Stimulated activated memory B cell treated with anti-CD40 and anti-IgM and Interleukin-4, amounts not matched to agents 10 μg/mL and 1 μg/mL and 100 μg/mL, for 72 hours (primary cell): ENCODE results near the gene GOLGA6C.
A peak's percentile ranks its signal among the peaks of the same experiment; 100 is the strongest.
"Not testable (repeated sequence)": the region's sequence is repeated elsewhere in the genome, so short reads cannot be mapped to it uniquely, and the experiment has no call there.

Experiments
- ATAC-seq: fragments of 150-1000 bp; cut with Tn5 transposase; 2 replicates; pipeline ENCODE4 v1.10.0; 2021
- H3K27ac Mint-ChIP-seq: one replicate; pipeline ENCODE4 v1.8.0; 2022; ENCODE audit warnings: mild to moderate bottlenecking, mixed read lengths
- H3K27me3 Mint-ChIP-seq: one replicate; pipeline ENCODE4 v1.8.0; 2022; ENCODE audit warnings: mixed read lengths
- H3K36me3 Mint-ChIP-seq: one replicate; pipeline ENCODE4 v1.8.0; 2022; ENCODE audit warnings: mixed read lengths
- H3K4me1 Mint-ChIP-seq: one replicate; pipeline ENCODE4 v1.8.0; 2022; ENCODE audit warnings: mixed read lengths
- H3K4me3 Mint-ChIP-seq: one replicate; pipeline ENCODE4 v1.8.0; 2022; ENCODE audit warnings: mild to moderate bottlenecking, moderate library complexity, mixed read lengths
- H3K9me3 Mint-ChIP-seq: one replicate; pipeline ENCODE4 v1.8.0; 2022; ENCODE audit warnings: mixed read lengths

Gene GOLGA6C

DNA sequence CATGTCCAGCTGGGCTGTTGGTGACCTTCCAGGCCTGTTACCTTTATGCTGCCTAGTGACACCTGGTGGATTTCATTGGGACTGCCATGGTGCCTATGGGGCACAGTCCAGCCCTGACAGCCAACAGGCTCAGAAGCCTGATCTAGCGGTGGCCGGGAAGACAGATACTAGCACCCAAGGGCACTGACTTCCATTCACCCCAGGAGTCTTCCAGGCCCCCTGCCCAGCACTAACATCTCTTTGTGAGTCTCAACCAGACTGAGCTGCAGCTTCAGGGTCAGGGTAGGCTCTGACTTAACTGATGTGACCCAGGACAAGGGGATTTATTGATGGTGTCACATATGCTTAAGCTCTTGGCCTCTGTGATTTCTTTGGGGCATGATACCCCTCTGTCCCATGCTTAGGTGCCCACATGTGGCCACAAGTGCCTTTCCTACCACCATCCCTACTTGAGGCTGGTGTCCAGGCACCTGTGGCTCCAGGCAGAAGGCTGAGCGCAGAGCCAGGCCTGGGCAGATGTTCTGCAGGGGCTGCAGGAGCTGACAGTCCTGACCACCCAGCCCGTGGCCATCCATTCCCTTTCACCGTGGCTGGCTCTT lies 16.5 kb downstream of the GOLGA6C start:
- H3K4me1 Mint-ChIP-seq, result not testable (repeated sequence)
- ATAC-seq, result peak; percentile 93
- H3K27me3 Mint-ChIP-seq, result peaks cover 15% of the 10 kb centered on the region

DNA sequence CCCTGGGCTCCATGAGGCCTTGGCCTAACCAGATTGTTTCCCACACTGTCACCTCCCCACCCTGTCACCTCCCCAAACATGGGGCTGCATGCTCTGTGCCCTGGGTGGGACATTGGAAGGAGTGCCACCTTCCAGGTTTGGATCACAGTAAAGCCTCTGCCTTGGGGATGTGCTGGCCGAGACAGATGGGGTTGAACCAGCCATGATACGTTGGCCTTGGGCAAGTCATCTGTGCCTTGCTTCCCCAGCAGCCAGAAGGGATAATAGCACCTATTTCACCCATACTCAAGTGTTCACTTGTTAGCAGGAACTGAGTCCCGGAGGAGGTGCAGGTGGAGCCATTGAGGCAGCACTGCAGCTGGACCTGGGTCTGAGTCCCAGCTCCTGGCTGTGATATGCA lies 17.5 kb downstream of the GOLGA6C start:
- ATAC-seq, H3K27ac Mint-ChIP-seq, H3K4me1 Mint-ChIP-seq, H3K4me3 Mint-ChIP-seq, H3K36me3 Mint-ChIP-seq, H3K9me3 Mint-ChIP-seq: not testable (repeated sequence)
- H3K27me3 Mint-ChIP-seq, result peaks cover 15% of the 10 kb centered on the region

More for the DNA sequence above, 16.5 kb downstream of the GOLGA6C start:
- H3K9me3 Mint-ChIP-seq, H3K36me3 Mint-ChIP-seq, H3K4me3 Mint-ChIP-seq, H3K27ac Mint-ChIP-seq: not testable (repeated sequence)

DNA sequence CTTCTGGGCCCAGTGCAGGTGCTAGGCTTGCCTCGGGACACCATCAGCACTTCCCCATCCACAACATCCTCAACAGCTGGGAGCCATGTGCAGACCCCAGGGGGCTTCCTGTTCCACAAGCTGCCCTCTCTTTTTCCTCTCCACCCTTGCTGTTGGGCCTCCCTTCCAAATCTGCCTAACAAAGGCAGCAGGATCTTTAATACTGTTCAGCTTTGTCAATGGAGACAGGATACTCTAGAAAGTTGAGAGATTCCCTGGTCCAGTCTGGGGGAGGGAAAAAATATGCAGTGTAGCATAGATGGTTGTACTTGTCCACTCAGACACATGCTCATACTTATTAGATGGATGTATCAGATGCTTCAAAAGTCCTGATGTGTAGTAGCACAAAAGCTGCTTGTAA lies 20.4 kb downstream of the GOLGA6C start:
- H3K27ac Mint-ChIP-seq, H3K4me1 Mint-ChIP-seq, H3K36me3 Mint-ChIP-seq, H3K4me3 Mint-ChIP-seq, H3K9me3 Mint-ChIP-seq, ATAC-seq: not testable (repeated sequence)
- H3K27me3 Mint-ChIP-seq, result peaks cover 15% of the 10 kb centered on the region

DNA sequence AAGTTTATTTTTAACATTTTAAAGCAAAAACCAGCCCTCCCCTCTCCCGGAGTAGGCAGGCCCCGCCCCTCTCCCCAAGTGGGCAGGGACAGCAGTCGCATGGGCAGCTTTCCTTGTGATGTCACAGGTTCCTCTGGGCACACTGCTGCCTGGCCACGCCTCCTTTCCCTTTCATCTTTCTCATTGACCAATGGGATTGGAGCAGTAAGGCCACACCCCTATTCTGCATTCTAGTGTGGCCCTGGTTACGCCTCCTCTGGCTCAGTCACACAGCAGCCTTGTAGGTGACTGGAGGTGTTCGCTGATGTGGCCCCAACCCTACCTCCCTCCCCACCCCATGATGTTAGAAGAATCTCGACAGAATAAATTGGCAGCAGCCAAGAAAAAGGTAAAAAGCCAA lies 24.4 kb downstream of the GOLGA6C start, which contains the start of gene GOLGA6D:
TSS of gene GOLGA6D (plus strand) at position 264 of the 400 bp plus-strand sequence. CDS start at position 305, 41 bp downstream.
- ATAC-seq, H3K36me3 Mint-ChIP-seq, H3K27me3 Mint-ChIP-seq, H3K4me1 Mint-ChIP-seq, H3K9me3 Mint-ChIP-seq, H3K4me3 Mint-ChIP-seq, H3K27ac Mint-ChIP-seq: not testable (repeated sequence)

DNA sequence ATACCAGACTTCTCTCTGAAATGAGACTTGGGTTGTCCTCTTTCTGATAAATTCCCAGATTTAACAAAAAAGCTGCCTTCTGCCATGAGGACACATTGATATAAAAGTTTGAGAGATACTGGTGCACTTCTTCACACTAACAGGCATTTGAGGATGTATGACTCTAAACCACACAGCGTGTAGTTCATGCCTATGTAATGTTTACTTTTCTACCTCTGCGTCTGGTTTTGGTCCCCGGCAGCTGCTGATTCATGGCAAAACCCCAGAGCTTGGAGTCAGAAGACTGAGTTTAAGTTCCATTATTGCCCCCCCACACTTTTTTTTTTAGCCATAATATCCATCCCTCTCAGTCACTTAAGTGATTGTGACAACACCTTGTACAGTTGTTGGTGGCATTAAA lies 26.0 kb downstream of the GOLGA6C start:
- H3K27me3 Mint-ChIP-seq, ATAC-seq, H3K36me3 Mint-ChIP-seq, H3K27ac Mint-ChIP-seq, H3K4me1 Mint-ChIP-seq, H3K9me3 Mint-ChIP-seq, H3K4me3 Mint-ChIP-seq: not testable (repeated sequence)

DNA sequence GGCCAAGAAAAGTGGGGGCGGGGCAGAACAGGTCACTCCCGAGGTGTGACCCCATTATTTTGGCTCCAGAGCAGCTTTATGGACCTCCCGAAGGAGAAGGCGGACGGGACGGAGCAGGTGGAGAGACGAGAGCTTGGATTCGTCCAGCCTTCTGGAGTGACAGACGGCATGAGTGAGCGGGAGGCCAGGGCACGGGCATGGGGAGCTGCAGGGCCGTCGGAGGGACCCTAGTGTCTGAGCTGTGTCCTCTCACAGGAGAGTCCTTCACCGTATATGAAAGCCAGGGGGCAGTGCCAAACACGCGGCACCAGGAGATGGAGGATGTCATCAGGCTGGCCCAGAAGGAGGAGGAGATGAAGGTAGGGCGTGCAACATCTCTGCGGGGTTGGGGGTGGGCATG lies 35.5 kb downstream of the GOLGA6C start:
- H3K4me3 Mint-ChIP-seq, H3K4me1 Mint-ChIP-seq, H3K27ac Mint-ChIP-seq, H3K36me3 Mint-ChIP-seq, H3K9me3 Mint-ChIP-seq, ATAC-seq, H3K27me3 Mint-ChIP-seq: not testable (repeated sequence)

DNA sequence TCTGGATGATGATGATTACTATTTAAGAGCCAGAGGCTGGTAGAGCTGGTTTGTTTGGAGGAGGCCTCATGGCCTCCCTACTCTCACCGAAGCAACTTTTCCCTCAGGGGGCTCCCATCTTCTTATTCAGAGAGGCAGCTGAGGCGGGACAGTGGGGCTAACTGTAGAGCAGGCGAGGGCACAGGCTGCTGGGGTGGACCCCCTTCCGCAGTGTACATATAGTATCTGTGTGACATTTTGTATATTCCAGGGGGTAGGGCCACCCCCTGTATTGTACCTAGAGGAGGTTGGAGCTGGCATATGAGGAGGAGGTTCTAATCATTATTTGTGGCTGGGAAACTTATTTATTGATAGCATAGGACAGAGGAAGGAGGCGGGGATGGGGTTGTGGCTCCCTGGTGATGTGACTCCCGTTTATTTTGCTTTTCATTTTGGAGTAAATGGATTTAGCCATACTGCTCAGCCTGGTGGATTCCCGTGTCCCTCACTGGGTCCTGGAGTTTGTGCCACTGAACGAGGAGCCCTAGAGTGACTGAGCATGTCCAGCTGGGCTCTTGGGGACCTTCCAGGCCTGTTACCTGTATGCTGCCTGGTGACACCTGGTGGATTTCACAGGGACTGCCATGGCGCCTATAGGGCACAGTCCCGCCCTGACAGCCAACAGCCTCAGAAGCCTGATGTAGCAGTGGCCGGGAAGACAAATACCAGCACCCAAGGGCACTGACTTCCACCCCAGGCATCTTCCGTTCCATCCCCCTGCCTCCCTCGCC lies 40.6 kb downstream of the GOLGA6C start:
- peak; percentile 91 for ATAC-seq
- H3K4me1 Mint-ChIP-seq, H3K4me3 Mint-ChIP-seq, H3K27ac Mint-ChIP-seq, H3K36me3 Mint-ChIP-seq, H3K9me3 Mint-ChIP-seq: not testable (repeated sequence)
- H3K27me3 Mint-ChIP-seq, result peaks cover 20% of the 10 kb centered on the region

DNA sequence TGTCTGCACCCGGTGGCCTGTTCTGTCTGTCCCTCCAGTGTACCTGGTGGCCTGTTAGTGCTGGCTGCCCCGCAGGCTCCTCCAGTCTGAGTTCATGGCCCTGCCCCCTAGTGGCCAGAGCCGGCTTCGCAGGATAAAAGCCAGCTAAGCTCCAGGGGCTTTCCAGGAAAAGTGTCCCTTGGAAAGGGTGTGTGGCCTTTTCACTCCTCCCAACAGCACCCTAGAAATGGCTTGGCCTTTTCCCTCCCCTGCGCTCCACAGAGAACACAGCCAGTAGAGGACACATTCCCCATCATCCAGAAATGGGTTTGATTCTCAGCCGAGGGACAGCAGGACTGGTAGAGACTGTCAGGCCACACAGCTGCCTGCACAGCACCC lies 41.2 kb downstream of the GOLGA6C start:
- not testable (repeated sequence) for H3K9me3 Mint-ChIP-seq, H3K27ac Mint-ChIP-seq, H3K36me3 Mint-ChIP-seq, H3K4me1 Mint-ChIP-seq, H3K4me3 Mint-ChIP-seq
- H3K27me3 Mint-ChIP-seq, result peaks cover 26% of the 10 kb centered on the region
- peak; percentile 87 for ATAC-seq

DNA sequence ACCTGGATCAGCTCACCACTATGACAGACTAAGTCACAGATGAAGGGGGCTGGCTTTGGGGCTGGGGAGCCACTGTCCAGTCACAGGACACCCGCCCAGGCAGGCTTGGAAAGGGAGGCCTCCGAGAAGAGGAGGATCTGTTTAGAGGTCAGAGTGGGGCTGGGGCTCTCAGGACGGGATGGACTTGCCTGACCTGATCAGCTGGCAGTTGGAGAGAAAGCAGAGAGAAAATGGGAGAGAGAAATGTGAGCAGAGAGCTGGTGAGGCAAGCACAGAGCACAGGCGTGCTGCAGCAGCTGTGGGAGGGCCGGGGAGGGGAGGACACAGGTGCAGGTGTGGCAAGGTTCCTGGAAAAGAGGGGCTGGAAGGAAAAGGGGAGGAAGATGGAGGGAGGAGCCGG lies 41.9 kb downstream of the GOLGA6C start:
- not testable (repeated sequence) for ATAC-seq

DNA sequence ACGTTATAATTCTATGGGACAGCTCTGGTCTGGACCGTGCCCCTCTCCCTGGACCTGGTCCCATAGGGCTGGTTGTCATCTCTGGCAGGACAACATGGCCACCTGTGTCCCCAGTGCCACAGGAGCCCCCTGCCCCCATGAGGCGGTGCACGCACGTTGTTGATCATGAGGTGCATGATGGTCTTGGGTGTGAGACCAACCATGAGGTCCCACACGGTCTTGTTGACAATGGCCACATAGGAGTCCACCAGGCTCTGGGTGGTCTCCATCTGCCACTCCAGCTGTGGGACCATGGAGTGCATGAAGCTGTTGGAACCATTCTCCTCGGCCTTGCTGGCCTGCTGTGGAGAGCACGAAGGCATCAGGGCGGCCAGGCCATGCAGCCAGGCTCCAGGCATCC lies 44.2 kb downstream of the GOLGA6C start:
- Mint-ChIP-seq H3K9me3 (no peaks in the 10 kb centered on the region), H3K27me3 (peaks cover 56% of the 10 kb centered on the region), H3K4me3 (no peak overlapping the region), H3K27ac (no peak overlapping the region), H3K36me3 (no peaks in the 10 kb centered on the region), H3K4me1 (no peaks in the 10 kb centered on the region)
- ATAC-seq, result no peak

More for the DNA sequence above, 41.9 kb downstream of the GOLGA6C start:
- not testable (repeated sequence) for H3K4me3 Mint-ChIP-seq, H3K27ac Mint-ChIP-seq, H3K4me1 Mint-ChIP-seq, H3K9me3 Mint-ChIP-seq, H3K36me3 Mint-ChIP-seq
- H3K27me3 Mint-ChIP-seq, result peaks cover 33% of the 10 kb centered on the region

DNA sequence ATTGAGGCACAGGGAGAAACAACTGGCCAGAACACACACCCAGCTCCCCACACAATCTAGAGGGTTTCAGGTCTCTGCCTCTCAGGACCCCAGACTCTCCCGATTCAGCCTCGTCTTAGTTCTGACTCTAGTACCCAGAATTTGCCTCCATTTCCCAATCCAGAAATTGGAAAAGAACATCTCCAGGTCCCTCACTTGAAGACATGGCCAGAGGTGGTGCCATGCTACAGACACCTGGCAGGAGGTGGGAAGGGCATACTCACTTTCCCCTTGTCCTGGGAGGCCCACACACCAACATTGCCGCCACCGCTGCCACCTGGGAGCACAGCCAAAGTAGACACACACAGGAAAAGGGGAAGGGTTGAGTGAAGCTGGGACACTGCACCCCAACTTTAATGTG lies 44.6 kb downstream of the GOLGA6C start:
- H3K27me3 Mint-ChIP-seq, result peaks cover 61% of the 10 kb centered on the region
- not testable (repeated sequence) for H3K9me3 Mint-ChIP-seq, ATAC-seq, H3K4me1 Mint-ChIP-seq, H3K36me3 Mint-ChIP-seq, H3K4me3 Mint-ChIP-seq, H3K27ac Mint-ChIP-seq

DNA sequence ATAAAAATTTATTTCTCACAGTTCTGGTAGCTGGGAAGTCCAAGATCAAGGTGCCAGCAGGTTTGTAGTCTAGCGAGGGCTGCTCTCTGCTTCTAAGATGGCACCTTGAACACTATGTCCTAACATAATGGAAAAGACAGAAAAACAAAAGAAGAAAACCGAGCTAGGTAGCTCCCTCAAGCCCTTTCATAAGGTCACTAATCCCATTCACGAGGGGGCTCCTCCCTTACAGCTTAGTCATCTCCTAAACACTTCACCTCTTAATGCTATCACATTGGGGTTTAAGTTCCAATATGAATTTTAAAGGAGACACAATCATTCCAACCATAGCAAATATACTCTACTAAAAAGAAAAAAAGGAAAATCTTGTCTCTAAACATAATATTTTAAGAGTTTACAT lies 48.1 kb downstream of the GOLGA6C start:
- no peaks in the 10 kb centered on the region for H3K9me3 Mint-ChIP-seq
- no peak for ATAC-seq
- no peaks in the 10 kb centered on the region for H3K4me1 Mint-ChIP-seq
- H3K27me3 Mint-ChIP-seq, result peaks cover 73% of the 10 kb centered on the region
- H3K36me3 Mint-ChIP-seq, result no peaks in the 10 kb centered on the region
- no peak overlapping the region for H3K4me3 Mint-ChIP-seq
- H3K27ac Mint-ChIP-seq, result no peak overlapping the region

DNA sequence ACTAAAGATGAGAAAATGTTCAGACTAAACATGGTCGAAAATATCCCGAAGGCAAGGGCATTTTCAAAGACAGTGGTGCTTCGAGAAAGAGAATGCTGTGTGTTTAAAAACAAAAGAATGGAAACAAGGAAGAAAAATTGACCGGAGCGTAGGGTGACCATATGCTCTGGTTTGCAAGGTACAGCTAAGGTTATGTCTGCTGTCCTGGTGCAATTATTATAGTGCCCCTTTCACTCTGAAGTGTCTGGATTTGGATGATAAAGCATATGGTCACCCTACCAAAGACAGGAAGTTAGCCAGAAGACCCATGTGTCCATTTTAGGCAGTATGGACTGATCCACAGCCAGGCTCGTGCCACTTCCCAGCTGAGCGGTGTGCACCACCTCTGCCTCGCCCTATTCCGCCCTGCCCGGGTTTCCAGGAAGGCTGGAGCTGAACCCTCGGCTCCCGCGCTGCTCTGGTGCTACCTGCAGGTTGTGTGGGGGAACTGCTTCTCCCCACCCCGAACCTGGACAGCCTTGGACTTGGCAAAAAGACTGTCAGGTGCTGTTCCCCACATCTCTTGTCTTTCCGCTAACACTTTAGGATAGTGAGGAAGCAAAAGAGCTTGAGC lies 49.8 kb downstream of the GOLGA6C start:
- ATAC-seq, result no peak
- H3K4me3 Mint-ChIP-seq, result no peak overlapping the region
- H3K4me1 Mint-ChIP-seq, result no peaks in the 10 kb centered on the region
- no peak overlapping the region for H3K27ac Mint-ChIP-seq
- H3K9me3 Mint-ChIP-seq, result no peaks in the 10 kb centered on the region
- H3K36me3 Mint-ChIP-seq, result no peaks in the 10 kb centered on the region
- peaks cover 81% of the 10 kb centered on the region for H3K27me3 Mint-ChIP-seq

DNA sequence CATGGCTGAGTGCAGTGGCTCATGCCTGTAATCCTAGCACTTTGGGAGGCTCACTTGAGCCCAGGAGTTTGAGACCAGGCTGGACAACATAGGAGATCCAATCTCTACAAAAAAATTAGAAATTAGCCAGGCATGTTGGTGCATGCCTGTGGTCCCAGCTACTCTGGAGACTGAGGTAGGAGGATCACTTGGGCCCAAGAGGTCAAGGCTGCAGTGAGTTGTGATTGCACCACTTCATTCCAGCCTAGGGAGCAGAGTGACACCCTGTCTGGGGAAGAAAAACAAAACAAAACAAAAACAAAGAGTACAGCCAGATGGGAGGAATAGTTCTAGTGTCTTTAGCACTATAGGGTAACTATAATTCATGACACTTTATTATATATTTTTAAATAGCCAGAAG lies 51.6 kb downstream of the GOLGA6C start:
- no peak for ATAC-seq
- Mint-ChIP-seq H3K9me3 (no peaks in the 10 kb centered on the region), H3K27me3 (peaks cover 65% of the 10 kb centered on the region), H3K4me3 (no peak overlapping the region), H3K27ac (no peak overlapping the region), H3K36me3 (no peaks in the 10 kb centered on the region), H3K4me1 (no peaks in the 10 kb centered on the region)

DNA sequence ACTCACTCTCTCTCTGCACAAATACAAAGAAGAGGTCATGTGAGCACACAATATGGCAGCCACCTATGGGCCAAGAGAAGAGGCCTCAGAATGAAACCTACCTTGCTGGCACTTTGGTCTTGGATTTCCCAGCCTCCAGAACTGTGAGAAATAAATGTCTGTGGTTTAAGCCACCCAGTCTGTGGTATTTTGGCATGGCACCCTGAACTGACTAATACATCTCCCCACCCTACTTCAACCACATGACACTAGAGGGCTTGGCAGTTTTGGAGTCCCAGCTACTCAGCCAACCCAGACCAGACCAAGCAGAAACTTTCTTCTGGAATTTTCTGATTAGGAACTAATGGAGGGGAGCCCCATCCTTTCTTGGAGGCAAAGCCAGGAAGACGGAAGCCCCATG lies 54.4 kb downstream of the GOLGA6C start:
- not testable (repeated sequence) for H3K36me3 Mint-ChIP-seq, H3K4me1 Mint-ChIP-seq, ATAC-seq, H3K27ac Mint-ChIP-seq, H3K9me3 Mint-ChIP-seq, H3K4me3 Mint-ChIP-seq
- H3K27me3 Mint-ChIP-seq, result peaks cover 37% of the 10 kb centered on the region
